ENCODE results near the gene CLCNKA. TPM values are rescaled to one million over a fixed set of nuclear protein-coding genes. Genes with fewer than 3 reads are reported as not detected.

CLCNKA gene
- total RNA-seq, 1 donor from 2014 or later = 2.2 TPM

GRCh38 chr1:16014509-16015482, 7.0 kb upstream of the CLCNKA start:
- Mint-ChIP-seq H3K4me3 (ENCODE audit: low read depth) (no peak overlapping the region), H3K27me3 (peaks cover 9% of the 10 kb centered on the region), H3K36me3 (ENCODE audit: insufficient read depth) (no peaks in the 10 kb centered on the region), H3K4me1 (ENCODE audit: low read depth) (peaks cover 16% of the 10 kb centered on the region), H3K27ac (no peak overlapping the region), H3K9me3 (ENCODE audit: low read depth) (no peaks in the 10 kb centered on the region)
- no peak for DNase-seq (ENCODE audit: low spot score, unreplicated experiment)
- TF ChIP-seq CTCF (IDR thresholded peaks at IDR 0.05; ENCODE audit: unreplicated experiment) = no peak

- Mint-ChIP-seq H3K4me1 (ENCODE audit: low read depth) (peaks cover 12% of the 10 kb centered on the region), H3K4me3 (ENCODE audit: low read depth) (no peak overlapping the region)
- TF ChIP-seq CTCF (IDR thresholded peaks at IDR 0.05; ENCODE audit: unreplicated experiment) = no peak
These were observed 6.3 kb upstream of the CLCNKA start for GRCh38 chr1:16015491-16015890.

GRCh38 chr1:16015960-16016901, 5.6 kb upstream of the CLCNKA start:
- no peak overlapping the region for H3K4me3 Mint-ChIP-seq (ENCODE audit: low read depth)
- peaks cover 12% of the 10 kb centered on the region for H3K27me3 Mint-ChIP-seq
- H3K36me3 Mint-ChIP-seq (ENCODE audit: insufficient read depth) = no peaks in the 10 kb centered on the region
- no peak for DNase-seq (ENCODE audit: low spot score, unreplicated experiment)
- H3K9me3 Mint-ChIP-seq (ENCODE audit: low read depth) = no peaks in the 10 kb centered on the region
- no peak for TF ChIP-seq CTCF (IDR thresholded peaks at IDR 0.05; ENCODE audit: unreplicated experiment)
- peaks cover 9% of the 10 kb centered on the region for H3K4me1 Mint-ChIP-seq (ENCODE audit: low read depth)
- no peak overlapping the region for H3K27ac Mint-ChIP-seq

More at GRCh38 chr1:16015491-16015890, 6.3 kb upstream of the CLCNKA start:
- Mint-ChIP-seq H3K27me3 (peaks cover 12% of the 10 kb centered on the region), H3K27ac (no peak overlapping the region), H3K36me3 (ENCODE audit: insufficient read depth) (no peaks in the 10 kb centered on the region), H3K9me3 (ENCODE audit: low read depth) (no peaks in the 10 kb centered on the region)
- no peak for DNase-seq (ENCODE audit: low spot score, unreplicated experiment)

- Mint-ChIP-seq H3K36me3 (ENCODE audit: insufficient read depth) (no peaks in the 10 kb centered on the region), H3K27ac (no peak overlapping the region), H3K9me3 (ENCODE audit: low read depth) (no peaks in the 10 kb centered on the region), H3K4me3 (ENCODE audit: low read depth) (no peak overlapping the region), H3K27me3 (peaks cover 19% of the 10 kb centered on the region), H3K4me1 (ENCODE audit: low read depth) (peaks cover 16% of the 10 kb centered on the region)
- DNase-seq (ENCODE audit: low spot score, unreplicated experiment) = no peak
- TF ChIP-seq CTCF (IDR thresholded peaks at IDR 0.05; ENCODE audit: unreplicated experiment) = no peak
These were observed 4.8 kb upstream of the CLCNKA start for GRCh38 chr1:16017076-16017460.

Measured in progenitor cell of endocrine pancreas (in vitro differentiated cells).